ENCODE data around the gene ZNF608.

ZNF608 gene

GRCh38 chr5:124737651-124738050 lies 8.8 kb downstream of the ZNF608 start:
- TF ChIP-seq GATA1 (IDR thresholded peaks at IDR 0.05; ENCODE audit: low read depth, low read length) (no peak), POLR2A (IDR thresholded peaks at IDR 0.05; ENCODE audit: low read length) (no peak)

GRCh38 chr5:124736805-124737188 lies 9.6 kb downstream of the ZNF608 start:
- no peak for TF ChIP-seq GATA1 (IDR thresholded peaks at IDR 0.05; ENCODE audit: low read depth, low read length)
- TF ChIP-seq POLR2A (IDR thresholded peaks at IDR 0.05; ENCODE audit: low read length), result no peak
- no peak for DNase-seq

More at GRCh38 chr5:124737651-124738050, 8.8 kb downstream of the ZNF608 start:
- DNase-seq, result no peak

GRCh38 chr5:124736082-124736804 lies 10.2 kb downstream of the ZNF608 start:
- TF ChIP-seq POLR2A (IDR thresholded peaks at IDR 0.05; ENCODE audit: low read length) (no peak), GATA1 (IDR thresholded peaks at IDR 0.05; ENCODE audit: low read depth, low read length) (no peak)
- DNase-seq, result no peak

GRCh38 chr5:124735169-124735858 lies 11.1 kb downstream of the ZNF608 start:
- TF ChIP-seq POLR2A (IDR thresholded peaks at IDR 0.05; ENCODE audit: low read length), result no peak
- TF ChIP-seq GATA1 (IDR thresholded peaks at IDR 0.05; ENCODE audit: low read depth, low read length), result no peak
- DNase-seq, result no peak

GRCh38 chr5:124734574-124735168 lies 11.8 kb downstream of the ZNF608 start:
- TF ChIP-seq GATA1 (IDR thresholded peaks at IDR 0.05; ENCODE audit: low read depth, low read length) (no peak), POLR2A (IDR thresholded peaks at IDR 0.05; ENCODE audit: low read length) (no peak)
- DNase-seq, result no peak

- no peak for TF ChIP-seq GATA1 (IDR thresholded peaks at IDR 0.05; ENCODE audit: low read depth, low read length)
- no peak for TF ChIP-seq POLR2A (IDR thresholded peaks at IDR 0.05; ENCODE audit: low read length)
- no peak for DNase-seq
Observed at GRCh38 chr5:124733329-124733650, 13.1 kb downstream of the ZNF608 start.

GRCh38 chr5:124732428-124733328 lies 13.8 kb downstream of the ZNF608 start:
- no peak for DNase-seq
- no peak for TF ChIP-seq GATA1 (IDR thresholded peaks at IDR 0.05; ENCODE audit: low read depth, low read length)
- no peak for TF ChIP-seq POLR2A (IDR thresholded peaks at IDR 0.05; ENCODE audit: low read length)

- TF ChIP-seq POLR2A (IDR thresholded peaks at IDR 0.05; ENCODE audit: low read length), result no peak
- TF ChIP-seq GATA1 (IDR thresholded peaks at IDR 0.05; ENCODE audit: low read depth, low read length), result no peak
- no peak for DNase-seq
Observed at GRCh38 chr5:124730381-124730780, 16.1 kb downstream of the ZNF608 start.

GRCh38 chr5:124729720-124730359 lies 16.6 kb downstream of the ZNF608 start:
- no peak for DNase-seq
- TF ChIP-seq GATA1 (IDR thresholded peaks at IDR 0.05; ENCODE audit: low read depth, low read length) (no peak), POLR2A (IDR thresholded peaks at IDR 0.05; ENCODE audit: low read length) (no peak)

- no peak for DNase-seq
- TF ChIP-seq POLR2A (IDR thresholded peaks at IDR 0.05; ENCODE audit: low read length) (no peak), GATA1 (IDR thresholded peaks at IDR 0.05; ENCODE audit: low read depth, low read length) (no peak)
Observed at GRCh38 chr5:124728968-124729332, 17.5 kb downstream of the ZNF608 start.

GRCh38 chr5:124728331-124728967 lies 18.0 kb downstream of the ZNF608 start:
- TF ChIP-seq POLR2A (IDR thresholded peaks at IDR 0.05; ENCODE audit: low read length) (no peak), GATA1 (IDR thresholded peaks at IDR 0.05; ENCODE audit: low read depth, low read length) (no peak)
- DNase-seq, result no peak

- TF ChIP-seq POLR2A (IDR thresholded peaks at IDR 0.05; ENCODE audit: low read length) (no peak), GATA1 (IDR thresholded peaks at IDR 0.05; ENCODE audit: low read depth, low read length) (no peak)
- DNase-seq, result no peak
Observed at GRCh38 chr5:124726631-124727362, 19.6 kb downstream of the ZNF608 start.

All from erythroblast (primary cell).